ENCODE data around the gene COL27A1. TPM values are rescaled to one million over a fixed set of nuclear protein-coding genes. Genes with fewer than 3 reads are reported as not detected.

COL27A1 gene
- total RNA-seq, 1 experiment from 2014 or later = 20.1 TPM

DNA sequence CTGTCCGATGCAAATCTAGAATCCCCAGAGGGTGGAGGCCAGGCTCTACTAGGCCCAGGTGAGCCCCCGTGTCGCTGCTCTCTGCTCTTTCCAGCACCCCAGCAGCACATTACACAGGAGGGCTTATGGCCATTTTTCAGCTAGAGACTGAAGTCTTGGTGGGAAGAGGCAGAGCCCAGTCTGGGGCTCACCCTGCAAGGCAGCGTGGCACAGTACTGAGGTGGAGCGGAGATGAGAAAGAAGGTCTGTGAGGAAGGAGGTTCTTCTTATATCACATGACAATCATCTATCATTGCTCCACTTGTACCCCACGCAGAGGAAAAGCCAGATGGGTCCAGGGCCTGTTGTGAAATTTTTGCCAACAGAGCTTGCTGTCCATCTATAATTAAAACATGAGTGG is 46.2 kb upstream of the COL27A1 start:
- TF ChIP-seq, protein P1, sequence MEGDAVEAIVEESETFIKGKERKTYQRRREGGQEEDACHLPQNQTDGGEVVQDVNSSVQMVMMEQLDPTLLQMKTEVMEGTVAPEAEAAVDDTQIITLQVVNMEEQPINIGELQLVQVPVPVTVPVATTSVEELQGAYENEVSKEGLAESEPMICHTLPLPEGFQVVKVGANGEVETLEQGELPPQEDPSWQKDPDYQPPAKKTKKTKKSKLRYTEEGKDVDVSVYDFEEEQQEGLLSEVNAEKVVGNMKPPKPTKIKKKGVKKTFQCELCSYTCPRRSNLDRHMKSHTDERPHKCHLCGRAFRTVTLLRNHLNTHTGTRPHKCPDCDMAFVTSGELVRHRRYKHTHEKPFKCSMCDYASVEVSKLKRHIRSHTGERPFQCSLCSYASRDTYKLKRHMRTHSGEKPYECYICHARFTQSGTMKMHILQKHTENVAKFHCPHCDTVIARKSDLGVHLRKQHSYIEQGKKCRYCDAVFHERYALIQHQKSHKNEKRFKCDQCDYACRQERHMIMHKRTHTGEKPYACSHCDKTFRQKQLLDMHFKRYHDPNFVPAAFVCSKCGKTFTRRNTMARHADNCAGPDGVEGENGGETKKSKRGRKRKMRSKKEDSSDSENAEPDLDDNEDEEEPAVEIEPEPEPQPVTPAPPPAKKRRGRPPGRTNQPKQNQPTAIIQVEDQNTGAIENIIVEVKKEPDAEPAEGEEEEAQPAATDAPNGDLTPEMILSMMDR (IDR thresholded peaks at IDR 0.05; ENCODE audit: unreplicated experiment) = no peak
- H3K4me3 Mint-ChIP-seq (ENCODE audit: low read depth, unreplicated experiment) = no peak overlapping the region
- BruUV-seq (replicated peaks) = no TSS peak
- intact Hi-C loops (cut with micrococcal nuclease; ENCODE audit: unreplicated experiment) = loop anchor here (2.0 to 5.0 kb wide), 2 partner anchors 163 to 182 kb away; no protein-coding TSS in a partner anchor
- no peaks in the 10 kb centered on the region for H3K36me3 Mint-ChIP-seq (ENCODE audit: insufficient read depth, unreplicated experiment)
- DNase-seq = no peak
- H3K9me3 Mint-ChIP-seq (ENCODE audit: low read depth, unreplicated experiment) = no peaks in the 10 kb centered on the region
- H3K4me1 Mint-ChIP-seq (ENCODE audit: low read depth, unreplicated experiment) = peaks cover 46% of the 10 kb centered on the region
- H3K27ac Mint-ChIP-seq (ENCODE audit: unreplicated experiment) = no peak overlapping the region
- CTCF ChIA-PET = interaction anchor here (0.6 to 2.0 kb wide), 5 partner anchors 27 to 162 kb away, joined by 3 to 27 read pairs (median 11); partner anchors contain the start of gene COL27A1
- H3K27me3 Mint-ChIP-seq (ENCODE audit: unreplicated experiment) = peaks cover 28% of the 10 kb centered on the region

DNA sequence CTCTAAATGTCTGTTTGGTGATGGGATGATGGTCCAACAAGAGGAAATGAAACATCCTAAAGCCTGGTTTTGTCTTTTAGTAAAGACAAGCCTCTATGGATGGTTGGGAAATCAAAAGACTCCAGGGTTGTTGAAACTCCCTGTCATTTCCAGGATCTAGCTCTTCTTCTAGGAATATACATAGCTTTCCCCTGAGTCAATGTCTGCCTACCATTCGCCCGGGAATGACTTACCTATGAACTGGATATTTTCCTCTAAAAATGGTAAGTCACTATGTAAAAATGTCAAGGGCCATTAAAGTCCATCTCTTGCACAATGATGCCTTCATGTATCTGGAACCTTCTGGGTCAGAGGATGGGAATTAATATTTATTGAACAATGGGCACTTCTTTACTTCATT is 45.2 kb upstream of the COL27A1 start:
- no TSS peak for BruUV-seq (replicated peaks)

DNA sequence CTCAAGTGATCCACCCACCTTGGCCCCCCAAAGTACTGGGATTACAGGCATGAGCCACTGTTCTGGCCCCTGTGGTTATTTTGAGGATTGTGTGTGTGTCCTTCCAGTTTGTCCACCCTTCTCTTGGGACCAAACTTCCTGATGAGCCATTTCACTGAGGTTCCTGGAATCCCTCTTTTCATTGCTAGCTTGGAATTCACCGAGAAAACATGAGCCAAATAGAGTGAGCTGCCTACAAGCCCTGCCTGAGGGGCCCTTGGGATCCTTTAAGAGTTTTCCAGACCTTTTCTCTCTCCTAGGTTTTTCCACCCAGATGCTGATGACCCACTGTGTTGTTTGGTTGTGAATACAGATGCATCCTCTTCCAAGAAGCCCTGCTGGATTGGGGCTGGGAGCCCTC is 43.0 kb upstream of the COL27A1 start:
- intact Hi-C loops (cut with micrococcal nuclease; ENCODE audit: unreplicated experiment) = no loop called here
- H3K4me3 Mint-ChIP-seq (ENCODE audit: low read depth, unreplicated experiment) = no peak overlapping the region
- no peak overlapping the region for H3K27ac Mint-ChIP-seq (ENCODE audit: unreplicated experiment)
- no peaks in the 10 kb centered on the region for H3K9me3 Mint-ChIP-seq (ENCODE audit: low read depth, unreplicated experiment)
- CTCF ChIA-PET = interaction anchor here (0.6 kb wide), 1 partner anchor 284 kb away, joined by 6 read pairs; no protein-coding TSS in a partner anchor
- peaks cover 45% of the 10 kb centered on the region for H3K4me1 Mint-ChIP-seq (ENCODE audit: low read depth, unreplicated experiment)
- H3K27me3 Mint-ChIP-seq (ENCODE audit: unreplicated experiment) = peaks cover 30% of the 10 kb centered on the region
- H3K36me3 Mint-ChIP-seq (ENCODE audit: insufficient read depth, unreplicated experiment) = no peaks in the 10 kb centered on the region
- no TSS peak for BruUV-seq (replicated peaks)
- no peak for DNase-seq
- TF ChIP-seq, protein P1 (IDR thresholded peaks at IDR 0.05; ENCODE audit: unreplicated experiment) = no peak

More for the DNA sequence above, 45.2 kb upstream of the COL27A1 start:
- H3K27me3 Mint-ChIP-seq (ENCODE audit: unreplicated experiment) = peaks cover 30% of the 10 kb centered on the region
- no peak overlapping the region for H3K4me3 Mint-ChIP-seq (ENCODE audit: low read depth, unreplicated experiment)
- no peak overlapping the region for H3K27ac Mint-ChIP-seq (ENCODE audit: unreplicated experiment)
- no peak for DNase-seq
- H3K9me3 Mint-ChIP-seq (ENCODE audit: low read depth, unreplicated experiment) = no peaks in the 10 kb centered on the region
- intact Hi-C loops (cut with micrococcal nuclease; ENCODE audit: unreplicated experiment) = no loop called here
- peaks cover 46% of the 10 kb centered on the region for H3K4me1 Mint-ChIP-seq (ENCODE audit: low read depth, unreplicated experiment)
- CTCF ChIA-PET = interaction anchor here (0.6 kb wide), 1 partner anchor 461 kb away, joined by 3 read pairs; no protein-coding TSS in a partner anchor
- no peaks in the 10 kb centered on the region for H3K36me3 Mint-ChIP-seq (ENCODE audit: insufficient read depth, unreplicated experiment)
- TF ChIP-seq, protein P1 (IDR thresholded peaks at IDR 0.05; ENCODE audit: unreplicated experiment) = no peak

DNA sequence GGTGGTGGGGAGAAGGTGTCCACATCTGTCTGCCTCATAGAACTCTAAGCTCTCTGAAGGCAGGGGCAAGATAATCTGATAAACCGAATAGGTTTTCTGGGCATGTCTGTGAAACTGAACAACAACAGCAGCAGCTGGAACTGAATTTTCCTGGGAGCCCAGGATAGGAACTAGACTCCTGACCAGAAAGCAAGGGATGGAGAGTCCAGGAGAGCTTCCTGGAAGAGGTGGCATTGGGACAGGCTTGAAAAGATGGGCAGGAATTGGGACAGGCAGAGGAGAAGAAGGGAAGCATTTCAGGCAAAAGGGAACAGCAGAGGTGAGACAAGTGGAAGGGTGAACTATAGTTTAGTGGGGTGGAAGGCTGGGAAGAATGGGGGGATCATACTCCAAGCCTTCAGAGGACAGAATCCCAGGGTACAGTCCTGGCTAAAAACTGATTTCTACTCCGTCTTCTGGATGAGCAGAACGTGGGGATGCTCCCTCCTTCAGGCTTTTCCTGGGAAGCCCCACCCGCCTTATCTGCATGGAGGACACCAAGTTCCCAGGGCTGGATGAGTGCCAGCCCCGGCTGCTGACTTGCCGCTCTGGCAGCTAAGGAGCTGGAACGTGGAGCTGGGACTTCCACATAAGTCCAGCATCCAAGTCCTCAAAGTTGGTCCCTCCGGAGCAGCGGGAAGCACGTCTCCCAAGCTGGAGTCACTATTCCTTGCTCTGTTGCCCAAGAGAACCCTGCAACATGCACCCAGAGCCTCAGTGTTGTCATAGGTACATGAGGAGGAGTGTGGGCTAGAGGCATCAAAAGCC is 42.4 kb upstream of the COL27A1 start:
- CTCF ChIA-PET = no interaction called here
- Mint-ChIP-seq H3K4me3 (ENCODE audit: low read depth, unreplicated experiment) (no peak overlapping the region), H3K27ac (ENCODE audit: unreplicated experiment) (no peak overlapping the region), H3K27me3 (ENCODE audit: unreplicated experiment) (peaks cover 30% of the 10 kb centered on the region), H3K9me3 (ENCODE audit: low read depth, unreplicated experiment) (no peaks in the 10 kb centered on the region), H3K4me1 (ENCODE audit: low read depth, unreplicated experiment) (peaks cover 45% of the 10 kb centered on the region), H3K36me3 (ENCODE audit: insufficient read depth, unreplicated experiment) (no peaks in the 10 kb centered on the region)
- intact Hi-C loops (cut with micrococcal nuclease; ENCODE audit: unreplicated experiment) = no loop called here
- no TSS peak for BruUV-seq (replicated peaks)
- TF ChIP-seq, protein P1 (IDR thresholded peaks at IDR 0.05; ENCODE audit: unreplicated experiment) = no peak
- no peak for DNase-seq
